GM13976 (cell line): Measurements from ENCODE around the gene DGKD.

Experiments
- DNase-seq: peaks from one replicate; pipeline ENCODE4 v3.0.0; 2012; ENCODE audit warnings: low spot score
- in situ Hi-C: fragments of 300-500 bp; cut with MboI; formaldehyde crosslinking; loops from one replicate; pipeline ENCODE4 v1.12.0; 2022; ENCODE audit warnings: low sequenced_read_pairs, mixed read lengths, inconsistent platforms; ENCODE audit not compliant: unreplicated experiment
- TF ChIP-seq, protein P1 (sequence below): IDR thresholded peaks from 2 replicates; pipeline ENCODE4 v1.5.1; 2012; ENCODE audit warnings: borderline replicate concordance, mild to moderate bottlenecking; ENCODE audit not compliant: insufficient read depth; ENCODE audit errors: extremely low read depth, missing control alignments, control extremely low read depth

Gene DGKD

DNA sequence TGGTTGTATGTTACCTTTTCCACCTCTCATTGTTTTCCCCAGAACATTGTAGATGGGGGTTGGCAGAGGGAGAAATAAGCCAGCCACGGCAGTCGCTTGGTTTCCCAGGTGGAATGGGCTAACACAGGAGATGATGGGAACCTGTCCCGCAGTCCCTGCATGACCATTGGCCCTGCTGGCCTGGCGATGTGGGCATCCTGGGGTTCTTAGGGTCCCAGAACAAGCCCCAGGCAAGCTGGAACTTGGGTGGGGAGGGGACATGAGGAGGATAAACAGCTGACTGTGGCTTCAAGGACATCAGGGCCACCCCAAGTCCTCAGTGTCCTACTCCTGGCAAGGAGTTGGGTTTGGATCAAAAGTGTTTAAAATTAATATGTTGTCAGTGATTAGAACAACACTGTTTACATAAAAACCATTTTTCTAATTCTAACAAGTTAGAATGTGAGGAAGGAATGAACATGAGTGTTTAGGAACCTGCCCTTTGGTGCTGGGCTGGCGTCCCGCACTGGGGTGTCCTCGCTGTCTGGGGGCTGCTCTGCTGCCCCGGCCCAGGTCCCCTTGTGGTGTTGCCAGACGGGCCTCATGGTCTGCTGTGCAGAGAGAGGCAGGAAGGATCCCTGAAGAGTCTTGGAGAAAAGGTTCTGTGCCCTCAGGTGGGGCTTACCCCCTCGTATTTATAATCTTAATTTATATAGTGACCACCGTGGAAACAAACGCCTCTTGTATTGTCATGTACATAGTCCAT, 117.2 kb downstream of the DGKD start:
- TF ChIP-seq, protein P1, sequence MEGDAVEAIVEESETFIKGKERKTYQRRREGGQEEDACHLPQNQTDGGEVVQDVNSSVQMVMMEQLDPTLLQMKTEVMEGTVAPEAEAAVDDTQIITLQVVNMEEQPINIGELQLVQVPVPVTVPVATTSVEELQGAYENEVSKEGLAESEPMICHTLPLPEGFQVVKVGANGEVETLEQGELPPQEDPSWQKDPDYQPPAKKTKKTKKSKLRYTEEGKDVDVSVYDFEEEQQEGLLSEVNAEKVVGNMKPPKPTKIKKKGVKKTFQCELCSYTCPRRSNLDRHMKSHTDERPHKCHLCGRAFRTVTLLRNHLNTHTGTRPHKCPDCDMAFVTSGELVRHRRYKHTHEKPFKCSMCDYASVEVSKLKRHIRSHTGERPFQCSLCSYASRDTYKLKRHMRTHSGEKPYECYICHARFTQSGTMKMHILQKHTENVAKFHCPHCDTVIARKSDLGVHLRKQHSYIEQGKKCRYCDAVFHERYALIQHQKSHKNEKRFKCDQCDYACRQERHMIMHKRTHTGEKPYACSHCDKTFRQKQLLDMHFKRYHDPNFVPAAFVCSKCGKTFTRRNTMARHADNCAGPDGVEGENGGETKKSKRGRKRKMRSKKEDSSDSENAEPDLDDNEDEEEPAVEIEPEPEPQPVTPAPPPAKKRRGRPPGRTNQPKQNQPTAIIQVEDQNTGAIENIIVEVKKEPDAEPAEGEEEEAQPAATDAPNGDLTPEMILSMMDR = no peak
- no peak for DNase-seq
- in situ Hi-C loops = loop anchor here (25.0 kb wide), 1 partner anchor 241 kb away; the partner anchor contains the start of genes UGT1A4 and UGT1A5

DNA sequence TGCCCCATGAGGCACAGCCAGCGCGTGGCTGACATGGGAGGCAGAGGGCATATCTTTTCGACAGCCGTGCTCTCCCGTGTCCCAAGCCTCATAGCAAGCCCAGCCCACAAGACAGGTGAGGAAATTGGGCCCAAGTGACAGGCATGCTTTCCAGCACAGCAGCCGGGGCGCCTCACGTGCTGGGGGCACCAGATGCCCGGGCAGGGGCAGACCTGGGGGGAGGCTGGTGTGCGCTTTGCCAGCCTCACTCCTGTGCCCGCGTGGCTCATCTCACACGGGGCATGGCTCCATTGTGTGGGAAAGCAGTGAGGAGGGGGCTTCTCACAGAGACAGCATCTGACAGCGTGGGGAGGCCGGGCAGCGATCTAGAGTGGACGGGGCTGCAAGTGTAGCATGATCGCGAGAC, 119.1 kb downstream of the DGKD start:
- TF ChIP-seq, protein P1 = no peak
- in situ Hi-C loops = loop anchor here (25.0 kb wide), 1 partner anchor 239 kb away; the partner anchor contains the start of genes UGT1A4 and UGT1A5
- no peak for DNase-seq

DNA sequence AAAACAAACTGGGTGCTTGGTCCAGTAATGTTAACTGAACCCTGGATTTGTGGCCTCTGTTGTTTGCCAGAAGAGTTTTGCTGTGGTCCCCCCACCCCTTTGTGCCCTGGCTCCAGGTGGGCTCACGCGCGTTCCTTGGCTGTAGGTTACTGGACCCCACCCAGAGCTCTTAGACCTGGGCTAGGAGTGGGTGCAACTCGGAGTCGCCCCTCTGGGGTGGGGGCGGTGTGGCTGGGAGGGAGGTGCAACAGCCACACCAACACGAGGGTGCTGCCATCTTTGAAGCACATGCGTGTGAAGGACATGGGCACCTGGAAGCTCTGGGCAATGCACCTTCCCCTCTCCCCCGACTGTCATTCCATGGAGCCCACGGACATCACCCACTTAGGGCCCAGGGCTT, 119.6 kb downstream of the DGKD start:
- DNase-seq = no peak
- in situ Hi-C loops = loop anchor here (25.0 kb wide), 1 partner anchor 238 kb away; the partner anchor contains the start of genes UGT1A4 and UGT1A5
- TF ChIP-seq, protein P1 = no peak

DNA sequence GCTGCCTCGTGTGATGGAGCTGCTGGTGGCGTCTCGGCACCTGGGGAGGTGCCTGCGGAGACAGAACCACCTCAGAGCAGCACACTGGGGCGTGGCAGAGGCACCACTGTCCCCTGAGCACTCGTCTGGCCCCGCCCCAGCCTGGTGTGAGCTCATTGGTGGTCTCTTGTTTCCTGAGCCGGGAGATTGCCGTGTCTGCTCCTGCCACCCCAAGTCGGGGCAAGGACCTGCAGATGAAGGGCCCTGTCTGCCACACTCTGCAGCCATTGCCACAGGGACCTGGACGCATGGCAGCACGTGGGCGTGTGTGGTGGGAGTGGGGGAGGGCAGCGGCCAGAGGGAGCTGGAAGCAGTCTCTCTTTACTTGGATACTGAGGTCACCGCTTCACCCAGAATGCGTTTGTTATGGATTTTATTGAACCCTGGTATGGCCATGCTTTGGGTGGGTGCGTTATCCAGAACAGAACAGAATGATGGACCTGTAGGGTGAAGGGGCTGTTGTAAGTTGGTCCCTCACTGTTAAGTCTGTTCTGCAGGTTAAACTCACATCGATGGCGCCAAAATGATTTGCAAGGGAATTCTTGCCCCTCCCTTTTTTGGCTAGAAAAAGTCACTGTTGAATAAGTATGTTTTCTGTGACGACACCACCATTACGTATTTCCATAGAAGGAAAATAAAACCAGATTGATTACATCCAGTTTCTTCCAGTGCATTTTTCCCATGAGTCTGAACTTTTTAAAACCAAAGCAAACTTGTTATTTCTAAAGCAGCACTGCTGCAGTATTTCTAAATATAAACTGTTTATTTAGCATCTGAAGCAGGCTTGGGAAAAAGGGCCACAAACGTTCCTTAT, 120.2 kb downstream of the DGKD start:
- no peak for DNase-seq
- TF ChIP-seq, protein P1 = no peak
- in situ Hi-C loops = loop anchor here (25.0 kb wide), 1 partner anchor 238 kb away; the partner anchor contains the start of genes UGT1A4 and UGT1A5

DNA sequence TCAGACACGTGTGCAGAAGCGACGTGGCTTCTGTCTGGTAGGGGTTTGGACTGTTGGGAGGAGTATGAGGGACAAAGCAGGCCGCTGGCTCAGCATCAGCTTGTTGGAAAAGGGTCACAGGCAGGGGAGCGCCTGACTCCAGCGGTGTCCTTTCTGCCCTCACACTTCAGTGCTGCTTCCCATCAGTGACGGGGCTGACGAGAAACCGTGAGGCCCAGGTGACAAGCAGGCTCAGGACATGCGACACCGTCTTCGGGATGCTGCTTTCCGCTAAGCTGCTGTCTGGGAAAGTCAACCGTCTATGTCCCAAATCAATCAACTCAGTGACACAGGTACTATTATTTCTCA, 121.7 kb downstream of the DGKD start:
- DNase-seq = no peak
- TF ChIP-seq, protein P1 = no peak
- in situ Hi-C loops = no loop called here

DNA sequence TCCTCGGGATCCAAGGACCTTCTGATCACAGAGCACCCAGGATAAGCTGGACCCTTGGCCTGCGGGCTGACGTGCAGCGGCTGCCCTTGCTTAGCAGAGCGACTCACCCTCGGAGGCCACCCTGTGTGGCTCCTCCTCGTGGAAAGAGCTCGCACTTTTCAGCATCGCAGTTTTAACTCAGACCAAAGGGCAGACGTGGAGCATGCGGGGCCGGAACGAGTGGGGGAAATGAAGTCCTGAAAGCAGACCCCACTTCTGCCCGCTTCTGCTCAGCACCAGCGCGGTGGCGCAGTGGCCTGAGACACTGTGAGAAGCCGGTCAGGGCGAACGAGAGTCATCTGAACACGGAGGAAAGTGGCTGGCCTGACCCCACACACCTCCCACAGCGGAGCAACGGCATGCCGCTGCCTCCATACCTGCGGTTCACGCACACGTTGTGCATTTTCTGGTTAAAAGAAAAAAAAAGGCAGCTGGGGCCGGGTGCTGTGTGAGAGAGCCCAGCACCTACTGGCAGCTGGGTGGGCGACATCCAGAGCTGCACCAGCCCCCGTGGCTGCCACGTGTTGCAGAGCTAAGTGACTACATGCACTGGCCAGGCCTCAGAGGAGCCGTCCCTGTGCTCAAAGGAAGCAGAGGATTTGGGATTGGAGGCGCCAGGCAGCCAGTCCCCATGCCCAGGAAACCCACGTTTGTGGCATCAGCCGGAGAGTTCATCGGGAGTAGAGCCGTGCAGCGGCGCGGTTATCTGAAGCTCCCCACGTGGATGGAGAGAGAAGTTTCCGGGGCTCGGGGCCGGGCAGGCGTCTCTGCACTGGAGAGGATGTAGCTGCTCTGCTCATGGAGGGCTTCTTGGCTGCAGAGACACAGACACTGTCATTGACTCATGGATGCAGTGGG, 122.6 kb downstream of the DGKD start:
- DNase-seq = no peak
- TF ChIP-seq, protein P1 = no peak
- in situ Hi-C loops = no loop called here
